Hepatocyte (in vitro differentiated cells): ENCODE data around the gene SRP14.

Experiments used
- CTCF ChIP-seq: fragments of 200-600 bp; sonication (generic); IDR thresholded peaks from 2 replicates; pipeline ENCODE4 v1.5.1; 2016; ENCODE audit warnings: antibody characterized with exemption, mild to moderate bottlenecking; ENCODE audit not compliant: poor library complexity
- EZH2 ChIP-seq: fragments of 200-600 bp; sonication (generic); IDR thresholded peaks from 2 replicates; pipeline ENCODE4 v1.6.1; 2016; ENCODE audit warnings: antibody characterized with exemption, mild to moderate bottlenecking, borderline replicate concordance

GRCh38 chr15:40066589-40066988 lies 27.6 kb upstream of the SRP14 start:
- TF ChIP-seq CTCF (no peak), EZH2 (no peak)
